ENCODE data around the gene TMEM98. TPM values are rescaled to one million over a fixed set of nuclear protein-coding genes. Genes with fewer than 3 reads are reported as not detected.

The TMEM98 gene
- total and polyA plus RNA-seq, 2 of the 8 experiments (the other 6 are each of a cell fraction or from before 2014, with no cell fraction given) = 86.1 to 232 TPM

- TF ChIP-seq, protein P1, sequence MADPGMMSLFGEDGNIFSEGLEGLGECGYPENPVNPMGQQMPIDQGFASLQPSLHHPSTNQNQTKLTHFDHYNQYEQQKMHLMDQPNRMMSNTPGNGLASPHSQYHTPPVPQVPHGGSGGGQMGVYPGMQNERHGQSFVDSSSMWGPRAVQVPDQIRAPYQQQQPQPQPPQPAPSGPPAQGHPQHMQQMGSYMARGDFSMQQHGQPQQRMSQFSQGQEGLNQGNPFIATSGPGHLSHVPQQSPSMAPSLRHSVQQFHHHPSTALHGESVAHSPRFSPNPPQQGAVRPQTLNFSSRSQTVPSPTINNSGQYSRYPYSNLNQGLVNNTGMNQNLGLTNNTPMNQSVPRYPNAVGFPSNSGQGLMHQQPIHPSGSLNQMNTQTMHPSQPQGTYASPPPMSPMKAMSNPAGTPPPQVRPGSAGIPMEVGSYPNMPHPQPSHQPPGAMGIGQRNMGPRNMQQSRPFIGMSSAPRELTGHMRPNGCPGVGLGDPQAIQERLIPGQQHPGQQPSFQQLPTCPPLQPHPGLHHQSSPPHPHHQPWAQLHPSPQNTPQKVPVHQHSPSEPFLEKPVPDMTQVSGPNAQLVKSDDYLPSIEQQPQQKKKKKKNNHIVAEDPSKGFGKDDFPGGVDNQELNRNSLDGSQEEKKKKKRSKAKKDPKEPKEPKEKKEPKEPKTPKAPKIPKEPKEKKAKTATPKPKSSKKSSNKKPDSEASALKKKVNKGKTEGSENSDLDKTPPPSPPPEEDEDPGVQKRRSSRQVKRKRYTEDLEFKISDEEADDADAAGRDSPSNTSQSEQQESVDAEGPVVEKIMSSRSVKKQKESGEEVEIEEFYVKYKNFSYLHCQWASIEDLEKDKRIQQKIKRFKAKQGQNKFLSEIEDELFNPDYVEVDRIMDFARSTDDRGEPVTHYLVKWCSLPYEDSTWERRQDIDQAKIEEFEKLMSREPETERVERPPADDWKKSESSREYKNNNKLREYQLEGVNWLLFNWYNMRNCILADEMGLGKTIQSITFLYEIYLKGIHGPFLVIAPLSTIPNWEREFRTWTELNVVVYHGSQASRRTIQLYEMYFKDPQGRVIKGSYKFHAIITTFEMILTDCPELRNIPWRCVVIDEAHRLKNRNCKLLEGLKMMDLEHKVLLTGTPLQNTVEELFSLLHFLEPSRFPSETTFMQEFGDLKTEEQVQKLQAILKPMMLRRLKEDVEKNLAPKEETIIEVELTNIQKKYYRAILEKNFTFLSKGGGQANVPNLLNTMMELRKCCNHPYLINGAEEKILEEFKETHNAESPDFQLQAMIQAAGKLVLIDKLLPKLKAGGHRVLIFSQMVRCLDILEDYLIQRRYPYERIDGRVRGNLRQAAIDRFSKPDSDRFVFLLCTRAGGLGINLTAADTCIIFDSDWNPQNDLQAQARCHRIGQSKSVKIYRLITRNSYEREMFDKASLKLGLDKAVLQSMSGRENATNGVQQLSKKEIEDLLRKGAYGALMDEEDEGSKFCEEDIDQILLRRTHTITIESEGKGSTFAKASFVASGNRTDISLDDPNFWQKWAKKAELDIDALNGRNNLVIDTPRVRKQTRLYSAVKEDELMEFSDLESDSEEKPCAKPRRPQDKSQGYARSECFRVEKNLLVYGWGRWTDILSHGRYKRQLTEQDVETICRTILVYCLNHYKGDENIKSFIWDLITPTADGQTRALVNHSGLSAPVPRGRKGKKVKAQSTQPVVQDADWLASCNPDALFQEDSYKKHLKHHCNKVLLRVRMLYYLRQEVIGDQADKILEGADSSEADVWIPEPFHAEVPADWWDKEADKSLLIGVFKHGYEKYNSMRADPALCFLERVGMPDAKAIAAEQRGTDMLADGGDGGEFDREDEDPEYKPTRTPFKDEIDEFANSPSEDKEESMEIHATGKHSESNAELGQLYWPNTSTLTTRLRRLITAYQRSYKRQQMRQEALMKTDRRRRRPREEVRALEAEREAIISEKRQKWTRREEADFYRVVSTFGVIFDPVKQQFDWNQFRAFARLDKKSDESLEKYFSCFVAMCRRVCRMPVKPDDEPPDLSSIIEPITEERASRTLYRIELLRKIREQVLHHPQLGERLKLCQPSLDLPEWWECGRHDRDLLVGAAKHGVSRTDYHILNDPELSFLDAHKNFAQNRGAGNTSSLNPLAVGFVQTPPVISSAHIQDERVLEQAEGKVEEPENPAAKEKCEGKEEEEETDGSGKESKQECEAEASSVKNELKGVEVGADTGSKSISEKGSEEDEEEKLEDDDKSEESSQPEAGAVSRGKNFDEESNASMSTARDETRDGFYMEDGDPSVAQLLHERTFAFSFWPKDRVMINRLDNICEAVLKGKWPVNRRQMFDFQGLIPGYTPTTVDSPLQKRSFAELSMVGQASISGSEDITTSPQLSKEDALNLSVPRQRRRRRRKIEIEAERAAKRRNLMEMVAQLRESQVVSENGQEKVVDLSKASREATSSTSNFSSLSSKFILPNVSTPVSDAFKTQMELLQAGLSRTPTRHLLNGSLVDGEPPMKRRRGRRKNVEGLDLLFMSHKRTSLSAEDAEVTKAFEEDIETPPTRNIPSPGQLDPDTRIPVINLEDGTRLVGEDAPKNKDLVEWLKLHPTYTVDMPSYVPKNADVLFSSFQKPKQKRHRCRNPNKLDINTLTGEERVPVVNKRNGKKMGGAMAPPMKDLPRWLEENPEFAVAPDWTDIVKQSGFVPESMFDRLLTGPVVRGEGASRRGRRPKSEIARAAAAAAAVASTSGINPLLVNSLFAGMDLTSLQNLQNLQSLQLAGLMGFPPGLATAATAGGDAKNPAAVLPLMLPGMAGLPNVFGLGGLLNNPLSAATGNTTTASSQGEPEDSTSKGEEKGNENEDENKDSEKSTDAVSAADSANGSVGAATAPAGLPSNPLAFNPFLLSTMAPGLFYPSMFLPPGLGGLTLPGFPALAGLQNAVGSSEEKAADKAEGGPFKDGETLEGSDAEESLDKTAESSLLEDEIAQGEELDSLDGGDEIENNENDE (IDR thresholded peaks at IDR 0.05; ENCODE audit: insufficient replicate concordance, low read length) = no peak
- TF ChIP-seq BCL11A (IDR thresholded peaks at IDR 0.05; ENCODE audit: low read depth in 2 of 2, low read length in 2 of 2) = no peak
- no peak for TF ChIP-seq TAF7 (optimal IDR thresholded peaks at IDR 0.05; ENCODE audit: borderline replicate concordance, low read depth, low read length)
- TF ChIP-seq SAP30 (IDR thresholded peaks at IDR 0.05; ENCODE audit: insufficient read depth, insufficient replicate concordance, low read length) = no peak
- no peak for TF ChIP-seq CBX5 (IDR thresholded peaks at IDR 0.05; ENCODE audit: low read depth, low read length)
These were observed 12.9 kb downstream of the TMEM98 start (continued) for GRCh38 chr17:32940706-32941390.
